Left ventricle myocardium inferior (tissue), 1 donor: ENCODE results near the gene SLU7. TPM values are rescaled to one million over a fixed set of nuclear protein-coding genes. Genes with fewer than 3 reads are reported as not detected.
A peak's percentile ranks its signal among the peaks of the same experiment; 100 is the strongest.

ENCODE experiments used
- DNase-seq: peaks from one replicate; pipeline ENCODE4 v3.0.0-alpha.2; 2020
- H3K27ac ChIP-seq: fragments of 200-600 bp; replicated peaks from 2 replicates; pipeline ENCODE4 v1.8.0; 2021
- H3K27me3 ChIP-seq: fragments of 200-600 bp; 2 replicates; pipeline ENCODE4 v1.8.0; 2021; ENCODE audit warnings: low read depth
- H3K36me3 ChIP-seq: fragments of 200-600 bp; 2 replicates; pipeline ENCODE4 v1.8.0; 2021
- H3K4me1 ChIP-seq: fragments of 200-600 bp; 2 replicates; pipeline ENCODE4 v1.8.0; 2021
- H3K4me3 ChIP-seq: fragments of 200-600 bp; 2 replicates; pipeline ENCODE4 v1.8.0; 2021; ENCODE audit warnings: mild to moderate bottlenecking, moderate library complexity
- H3K9me3 ChIP-seq: fragments of 200-600 bp; replicated peaks from 2 replicates; pipeline ENCODE4 v1.8.0; 2021
- intact Hi-C: fragments of 100-400 bp; cut with micrococcal nuclease; formaldehyde crosslinking; loops from one replicate; pipeline ENCODE4 v1.11.0; 2022
- total RNA-seq: library from RNA; stranded (reverse); fragmentation: NEBNext Ultra II Directional; extraction: Animal tissue kit (Norgen Biotek cat#: 25700); gene quantifications from one replicate; pipeline ENCODE4 v1.2.1, GENCODE V29; 2021
- TF ChIP-seq, protein P1 (sequence below): fragments of 200-600 bp; IDR thresholded peaks from 2 replicates; pipeline ENCODE4 v1.8.0; 2021; ENCODE audit warnings: antibody characterized with exemption, mild to moderate bottlenecking, borderline replicate concordance
- donor health status: DM: no; HTN: yes; CAD: no; lungs with severe emphysema.

The SLU7 gene
- total RNA-seq, 1 donor from 2014 or later = 56.2 TPM

DNA sequence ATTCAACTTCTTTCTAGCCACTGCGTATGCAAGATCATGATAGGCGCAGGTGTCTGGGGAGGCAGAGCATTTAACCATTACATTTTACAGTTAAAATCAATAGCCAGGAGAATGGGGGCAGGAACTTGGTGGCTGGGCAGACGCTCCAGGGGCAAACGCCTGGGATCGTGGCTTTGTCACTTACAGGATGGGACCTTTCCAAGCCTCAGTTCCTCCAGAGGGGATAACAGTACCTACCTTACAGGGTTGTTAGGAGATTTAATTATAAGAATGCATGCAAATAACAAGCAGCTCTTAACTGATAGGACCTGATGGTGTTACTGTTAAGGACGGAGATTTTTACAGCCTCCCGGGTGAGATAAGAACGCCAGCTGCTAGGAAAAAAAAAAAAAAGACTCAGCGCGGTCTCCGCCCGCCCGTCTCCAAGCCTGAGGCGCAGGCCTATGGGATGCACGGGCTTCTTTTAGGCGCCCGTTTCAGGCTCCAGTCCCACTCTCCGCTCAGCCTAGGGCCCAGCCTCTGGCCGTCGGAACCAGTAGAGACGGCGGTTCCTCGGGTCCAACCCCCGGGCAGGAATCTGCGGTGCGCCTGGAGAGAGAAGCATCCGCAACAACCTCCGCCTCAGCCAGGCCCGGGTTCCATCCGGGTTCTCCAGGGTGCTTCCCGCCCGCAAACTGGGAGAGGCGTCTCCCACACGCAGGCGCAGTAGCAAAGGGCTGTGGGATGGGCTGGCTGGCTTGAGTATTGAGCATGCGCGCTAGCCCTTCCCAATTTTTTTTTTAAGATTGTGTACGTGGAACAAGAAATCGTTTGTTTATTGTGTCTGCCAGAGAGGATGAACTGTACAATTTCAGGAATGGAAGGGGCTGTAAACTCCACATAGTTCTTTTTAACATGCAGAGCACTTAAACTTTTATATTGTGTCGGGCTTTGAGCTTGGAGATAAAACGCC, 19.2 kb downstream of the SLU7 start, which contains the start of gene FAM200C:
FAM200C (minus strand) TSS at position 653 of the 952 bp plus-strand sequence. CDS start 4,564 bp downstream, outside the sequence.
- Histone ChIP-seq H3K36me3 (peaks cover 35% of the 10 kb centered on the region), H3K9me3 (no peaks in the 10 kb centered on the region), H3K4me3 (peak within 1 kb of the TSS; percentile 73), H3K27me3 (no peaks in the 10 kb centered on the region), H3K4me1 (peaks cover 42% of the 10 kb centered on the region), H3K27ac (peak within 1 kb of the TSS; percentile 90)
- intact Hi-C loops = loop anchor here (10.0 kb wide), 1 partner anchor 375 kb away; no protein-coding TSS in a partner anchor
- peak; percentile 90 for DNase-seq
- TF ChIP-seq, protein P1, sequence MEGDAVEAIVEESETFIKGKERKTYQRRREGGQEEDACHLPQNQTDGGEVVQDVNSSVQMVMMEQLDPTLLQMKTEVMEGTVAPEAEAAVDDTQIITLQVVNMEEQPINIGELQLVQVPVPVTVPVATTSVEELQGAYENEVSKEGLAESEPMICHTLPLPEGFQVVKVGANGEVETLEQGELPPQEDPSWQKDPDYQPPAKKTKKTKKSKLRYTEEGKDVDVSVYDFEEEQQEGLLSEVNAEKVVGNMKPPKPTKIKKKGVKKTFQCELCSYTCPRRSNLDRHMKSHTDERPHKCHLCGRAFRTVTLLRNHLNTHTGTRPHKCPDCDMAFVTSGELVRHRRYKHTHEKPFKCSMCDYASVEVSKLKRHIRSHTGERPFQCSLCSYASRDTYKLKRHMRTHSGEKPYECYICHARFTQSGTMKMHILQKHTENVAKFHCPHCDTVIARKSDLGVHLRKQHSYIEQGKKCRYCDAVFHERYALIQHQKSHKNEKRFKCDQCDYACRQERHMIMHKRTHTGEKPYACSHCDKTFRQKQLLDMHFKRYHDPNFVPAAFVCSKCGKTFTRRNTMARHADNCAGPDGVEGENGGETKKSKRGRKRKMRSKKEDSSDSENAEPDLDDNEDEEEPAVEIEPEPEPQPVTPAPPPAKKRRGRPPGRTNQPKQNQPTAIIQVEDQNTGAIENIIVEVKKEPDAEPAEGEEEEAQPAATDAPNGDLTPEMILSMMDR = no peak

DNA sequence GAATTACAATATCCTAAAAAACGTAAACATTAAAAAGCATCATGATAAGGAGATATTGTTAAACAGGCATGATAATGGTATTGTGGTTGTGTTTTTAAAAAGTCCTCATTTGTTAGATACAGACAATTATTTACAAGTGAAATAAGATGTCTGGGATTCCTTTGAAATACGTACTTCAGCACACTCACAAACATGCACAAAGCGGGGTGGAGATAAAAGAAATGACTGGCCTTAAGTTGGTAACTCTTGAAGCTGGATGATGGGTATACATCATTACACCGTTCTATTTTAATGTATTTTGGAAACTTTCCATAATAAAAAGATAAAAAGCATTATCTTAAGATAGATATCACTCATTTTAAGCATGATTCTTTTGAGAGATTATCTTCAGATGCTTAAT, 20.1 kb downstream of the SLU7 start:
- H3K36me3 ChIP-seq = peaks cover 26% of the 10 kb centered on the region

DNA sequence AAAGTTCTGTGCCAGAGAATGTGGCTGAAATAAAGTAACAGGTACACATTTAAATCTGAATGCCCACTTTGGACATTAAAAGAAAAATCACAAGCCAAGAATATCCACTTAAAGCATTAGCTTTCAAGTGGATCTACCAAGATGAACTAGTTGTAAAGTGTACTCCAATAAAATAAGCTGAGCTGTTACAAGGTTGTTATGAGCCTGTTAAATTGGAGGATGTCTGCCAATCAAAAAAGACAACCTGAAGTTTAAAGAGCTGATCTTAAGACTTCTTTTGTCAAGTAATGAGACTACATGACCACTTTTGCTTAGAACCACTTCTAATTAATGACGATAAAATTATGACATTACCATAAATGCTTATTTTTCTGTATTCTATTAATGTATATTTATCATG, 21.4 kb downstream of the SLU7 start:
- no peaks in the 10 kb centered on the region for H3K27me3 ChIP-seq
- no peak overlapping the region for H3K27ac ChIP-seq
- peaks cover 13% of the 10 kb centered on the region for H3K36me3 ChIP-seq
- no peaks in the 10 kb centered on the region for H3K9me3 ChIP-seq
- H3K4me3 ChIP-seq = no peak overlapping the region
- no peak for DNase-seq
- intact Hi-C loops = loop anchor here (10.0 kb wide), 1 partner anchor 373 kb away; no protein-coding TSS in a partner anchor
- peaks cover 54% of the 10 kb centered on the region for H3K4me1 ChIP-seq
- TF ChIP-seq, protein P1 = no peak

More for the DNA sequence above, 20.1 kb downstream of the SLU7 start:
- Histone ChIP-seq H3K9me3 (no peaks in the 10 kb centered on the region), H3K27me3 (no peaks in the 10 kb centered on the region), H3K4me3 (peak overlapping the region; percentile 73), H3K27ac (peak overlapping the region; percentile 90), H3K4me1 (peaks cover 42% of the 10 kb centered on the region)
- DNase-seq = no peak
- intact Hi-C loops = loop anchor here (10.0 kb wide), 1 partner anchor 374 kb away; no protein-coding TSS in a partner anchor
- TF ChIP-seq, protein P1 = no peak

DNA sequence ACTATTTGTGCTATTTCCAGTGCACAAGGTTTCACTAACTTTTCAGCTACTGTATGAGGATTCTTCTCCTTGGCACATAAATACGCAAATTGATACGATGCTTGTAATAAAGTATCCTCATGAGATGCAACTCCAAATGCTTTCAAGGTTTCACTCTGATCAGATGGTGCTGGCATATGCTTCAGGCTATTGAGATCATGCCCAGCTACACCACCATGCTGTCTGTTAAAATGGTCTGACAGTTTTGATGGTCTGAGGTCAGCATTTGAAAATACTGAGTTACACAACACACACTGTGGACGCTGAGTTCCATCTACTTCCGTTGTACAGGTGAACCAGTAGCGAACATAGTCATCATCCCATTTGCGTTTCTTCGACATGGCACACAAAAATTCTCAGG, 23.8 kb downstream of the SLU7 start:
- TF ChIP-seq, protein P1 = no peak
- peaks cover 50% of the 10 kb centered on the region for H3K4me1 ChIP-seq
- H3K36me3 ChIP-seq = no peaks in the 10 kb centered on the region
- no peak overlapping the region for H3K27ac ChIP-seq
- no peak overlapping the region for H3K4me3 ChIP-seq
- no peak for DNase-seq
- no peaks in the 10 kb centered on the region for H3K9me3 ChIP-seq
- intact Hi-C loops = loop anchor here (10.0 kb wide), 1 partner anchor 370 kb away; no protein-coding TSS in a partner anchor
- H3K27me3 ChIP-seq = no peaks in the 10 kb centered on the region

DNA sequence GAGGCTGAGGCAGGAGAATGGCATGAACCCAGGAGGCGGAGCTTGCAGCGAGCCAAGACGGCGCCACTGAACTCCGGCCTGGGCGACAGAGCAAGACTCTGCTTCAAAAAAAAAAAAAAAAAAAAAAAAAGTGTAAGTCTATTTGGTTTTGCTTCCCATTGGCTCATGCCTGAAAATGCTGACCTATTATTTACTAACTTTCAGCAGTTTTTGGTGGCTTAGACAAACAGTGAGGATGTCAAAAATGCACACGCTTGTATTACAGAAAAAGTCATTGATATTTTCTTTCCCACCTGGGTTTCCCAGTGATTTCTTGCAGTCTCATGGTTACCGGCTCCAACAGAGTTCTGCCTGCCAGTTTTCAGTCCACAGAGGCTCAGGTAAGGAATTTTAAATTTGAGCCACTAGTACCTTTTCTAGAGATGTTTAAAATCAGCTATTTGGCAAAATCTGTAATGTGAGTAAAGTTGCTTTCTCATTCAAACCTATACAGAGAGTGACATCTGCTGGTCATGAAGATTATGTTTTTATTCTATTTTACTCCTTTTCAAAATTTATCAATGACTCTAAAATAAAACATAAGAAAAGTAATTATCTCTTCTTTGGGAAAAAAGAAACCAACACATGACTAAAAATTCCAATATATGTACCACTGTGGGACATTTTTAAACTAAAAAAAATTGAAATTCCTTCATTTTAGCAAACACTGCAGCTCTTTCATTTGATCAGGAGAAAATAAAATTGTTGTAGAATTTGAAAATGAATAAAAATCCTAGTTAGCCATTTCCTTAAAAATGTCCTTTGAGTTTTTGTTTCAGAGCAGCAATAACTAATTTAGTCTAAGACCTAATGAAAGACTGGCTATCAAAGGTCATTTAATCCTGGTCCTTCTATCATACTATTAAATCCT, 27.8 kb downstream of the SLU7 start:
- no peak for DNase-seq
- peaks cover 12% of the 10 kb centered on the region for H3K4me1 ChIP-seq
- no peak overlapping the region for H3K4me3 ChIP-seq
- H3K9me3 ChIP-seq = peaks cover 19% of the 10 kb centered on the region
- TF ChIP-seq, protein P1 = peak; percentile 66
- no peaks in the 10 kb centered on the region for H3K27me3 ChIP-seq
- no peak overlapping the region for H3K27ac ChIP-seq
- no peaks in the 10 kb centered on the region for H3K36me3 ChIP-seq
- intact Hi-C loops = loop anchor here (10.0 kb wide), 1 partner anchor 366 kb away; no protein-coding TSS in a partner anchor
